Panc1 (cell line): ENCODE measurements around the gene BAMBI. TPM values are rescaled to one million over a fixed set of nuclear protein-coding genes. Genes with fewer than 3 reads are reported as not detected.

Source experiments
- ATAC-seq: fragments of 200-7000 bp; cut with Tn5 transposase; 2 replicates; pipeline ENCODE4 v1.9.1; 2020; ENCODE audit warnings: mild to moderate bottlenecking, moderate library complexity
- BruUV-seq: library from RNA; stranded (reverse); fragments of 400-500 nt; replicated peaks from 2 replicates; lab custom pipeline; 2021; lab: Mats Ljungman, UMichigan
- CTCF ChIA-PET: fragments of 300-600 bp; sonication (Branson Sonifier 250); formaldehyde crosslinking; loops from one replicate; lab custom pipeline; 2022; ENCODE audit warnings: antibody characterized with exemption; lab: Charles Lee
- POLR2A ChIA-PET: fragments of 300-600 bp; sonication (Branson Sonifier 250); formaldehyde crosslinking; loops from one replicate; lab custom pipeline; 2022; ENCODE audit warnings: antibody characterized with exemption; lab: Charles Lee
- DNase-seq: peaks from one replicate; pipeline ENCODE4 v3.0.0-alpha.2; 2010; ENCODE audit warnings: low read depth, low spot score
- H3K27ac ChIP-seq: 2 replicates; pipeline ENCODE4 v1.5.1; 2011; ENCODE audit warnings: mild to moderate bottlenecking, low read length, inconsistent platforms
- H3K27me3 ChIP-seq: fragments of 200-500 bp; sonication (Bioruptor generic); 2 replicates; pipeline ENCODE4 v1.6.0; 2014; ENCODE audit warnings: low read length, inconsistent platforms; ENCODE audit not compliant: control insufficient read depth, insufficient read depth
- H3K36me3 ChIP-seq: fragments of 200-500 bp; sonication (Bioruptor generic); 2 replicates; pipeline ENCODE4 v1.5.1; 2014; ENCODE audit warnings: inconsistent platforms, mild to moderate bottlenecking, low read length, moderate library complexity; ENCODE audit not compliant: control insufficient read depth, insufficient read depth
- H3K4me1 ChIP-seq: 2 replicates; pipeline ENCODE4 v1.5.1; 2011; ENCODE audit warnings: inconsistent platforms, mild to moderate bottlenecking, low read length, moderate library complexity; ENCODE audit not compliant: control insufficient read depth, insufficient read depth
- H3K4me3 ChIP-seq, 2 experiments: 2 replicates each; pipeline ENCODE4 v1.5.1; 2011 to 2012; ENCODE audit warnings: low read depth in 2 of 2, low read length in 2 of 2, mild to moderate bottlenecking in 2 of 2, inconsistent platforms in 1 of 2, moderate library complexity in 1 of 2
- H3K9me3 ChIP-seq: fragments of 200-500 bp; sonication (Bioruptor generic); 2 replicates; pipeline ENCODE4 v1.5.1; 2014; ENCODE audit warnings: low read depth, mild to moderate bottlenecking, inconsistent platforms, low read length, moderate library complexity; ENCODE audit not compliant: control insufficient read depth, insufficient read depth
- CTCF ChIP-seq: fragments of 450-650 bp; IDR thresholded peaks from 2 replicates; pipeline ENCODE4 v1.5.1; 2017; ENCODE audit warnings: mild to moderate bottlenecking
- POLR2AphosphoS5 ChIP-seq: IDR thresholded peaks from 2 replicates; pipeline ENCODE4 v1.6.1; 2012; ENCODE audit warnings: mild to moderate bottlenecking, low read depth, low read length, moderate library complexity
- REST ChIP-seq, 2 experiments: IDR thresholded peaks; 2 replicates each; pipeline ENCODE4 v1.6.1; 2011 to 2012; ENCODE audit warnings: low read depth in 2 of 2, control low read depth in 1 of 2, low read length in 1 of 2, mild to moderate bottlenecking in 1 of 2, moderate library complexity in 1 of 2; ENCODE audit not compliant: insufficient read depth in 1 of 2
- SIN3A ChIP-seq: IDR thresholded peaks from 2 replicates; pipeline ENCODE4 v1.6.1; 2012; ENCODE audit warnings: low read depth, mild to moderate bottlenecking, low read length, moderate library complexity, borderline replicate concordance; ENCODE audit not compliant: insufficient read depth
- TCF7L2 ChIP-seq: IDR thresholded peaks from 2 replicates; pipeline ENCODE4 v1.6.1; 2011; ENCODE audit warnings: mild to moderate bottlenecking, low read depth, low read length, inconsistent platforms
- in situ Hi-C: cut with HindIII; loops from 2 replicates; pipeline ENCODE4 v1.10.0; 2016; ENCODE audit warnings: low sequenced_read_pairs, low pct_unique_long_range_greater_than_20kb
- intact Hi-C: fragments of 100-400 bp; cut with micrococcal nuclease; formaldehyde crosslinking; loops from one replicate; pipeline ENCODE4 v1.10.0; 2022; ENCODE audit not compliant: unreplicated experiment
- total RNA-seq: library from RNA; stranded (reverse); gene quantifications from one replicate; pipeline ENCODE4 v1.2.1, GENCODE V29; 2021; ENCODE audit not compliant: unreplicated experiment

BAMBI gene
- total RNA-seq, 1 experiment from 2014 or later, result 3.9 TPM

- Histone ChIP-seq H3K4me1 (no peaks in the 10 kb centered on the region), H3K27ac (no peak overlapping the region), H3K4me3 (no peak overlapping the region), H3K27me3 (no peaks in the 10 kb centered on the region), H3K9me3 (no peaks in the 10 kb centered on the region), H3K36me3 (no peaks in the 10 kb centered on the region)
- TF ChIP-seq SIN3A, result no peak
- TF ChIP-seq CTCF, result no peak
- no peak for TF ChIP-seq TCF7L2
- TF ChIP-seq POLR2AphosphoS5, result no peak
- TF ChIP-seq REST (IDR thresholded peaks at IDR 0.05; ENCODE audit: insufficient read depth in 1 of 2, low read depth in 2 of 2, low read length in 1 of 2), result no peak
- DNase-seq (no peak), ATAC-seq (no peak)
- CTCF ChIA-PET, result no interaction called here
- in situ Hi-C loops (no loop called here), intact Hi-C loops (no loop called here)
- BruUV-seq, result no TSS peak
- POLR2A ChIA-PET, result no interaction called here
Observed at GRCh38 chr10:28709001-28709710, 31.8 kb downstream of the BAMBI start.

GRCh38 chr10:28710202-28710886 is 33.0 kb downstream of the BAMBI start:
- H3K4me1 ChIP-seq, result no peaks in the 10 kb centered on the region
- intact Hi-C loops, result no loop called here
- H3K27me3 ChIP-seq, result no peaks in the 10 kb centered on the region
- H3K27ac ChIP-seq, result no peak overlapping the region
- ATAC-seq (no peak), DNase-seq (no peak)
- no peaks in the 10 kb centered on the region for H3K36me3 ChIP-seq
- no peaks in the 10 kb centered on the region for H3K9me3 ChIP-seq
- TF ChIP-seq TCF7L2, result no peak
- no peak for TF ChIP-seq POLR2AphosphoS5
- no peak for TF ChIP-seq CTCF
- no peak for TF ChIP-seq REST (IDR thresholded peaks at IDR 0.05; ENCODE audit: insufficient read depth in 1 of 2, low read depth in 2 of 2, low read length in 1 of 2)
- TF ChIP-seq SIN3A, result no peak
- H3K4me3 ChIP-seq, result no peak overlapping the region
- CTCF ChIA-PET, result no interaction called here
- BruUV-seq, result no TSS peak
- in situ Hi-C loops, result no loop called here
- POLR2A ChIA-PET, result no interaction called here
